Duodenal mucosa (tissue), 2 donors: ENCODE measurements around the gene FRMD4B.

Experiments
- H3K27ac ChIP-seq: one replicate; pipeline ENCODE4 v1.7.0; 2013; ENCODE audit warnings: low read depth, low read length
- H3K27me3 ChIP-seq, 2 donors: one replicate each; pipeline ENCODE4 v1.7.0; 2013; ENCODE audit warnings: low read length in 2 of 2, control low read depth in 1 of 2; ENCODE audit not compliant: insufficient read depth in 2 of 2, control insufficient read depth in 1 of 2
- H3K36me3 ChIP-seq, 2 donors: one replicate each; pipeline ENCODE4 v1.7.0; 2013; ENCODE audit warnings: low read length in 2 of 2, control low read depth in 1 of 2; ENCODE audit not compliant: insufficient read depth in 2 of 2, control insufficient read depth in 1 of 2
- H3K4me1 ChIP-seq, 2 donors: one replicate each; pipeline ENCODE4 v1.7.0; 2013; ENCODE audit warnings: low read length in 2 of 2, control low read depth in 1 of 2; ENCODE audit not compliant: insufficient read depth in 2 of 2, control insufficient read depth in 1 of 2
- H3K4me3 ChIP-seq, 2 donors: one replicate each; pipeline ENCODE4 v1.7.0; 2013; ENCODE audit warnings: low read length in 2 of 2, low read depth in 1 of 2
- H3K9ac ChIP-seq, 2 donors: one replicate each; pipeline ENCODE4 v1.7.0; 2013; ENCODE audit warnings: low read length in 2 of 2, low read depth in 1 of 2
- H3K9me3 ChIP-seq, 2 donors: one replicate each; pipeline ENCODE4 v1.7.0; 2013; ENCODE audit warnings: low read length in 2 of 2, control low read depth in 1 of 2; ENCODE audit not compliant: control insufficient read depth in 1 of 2

FRMD4B gene

DNA sequence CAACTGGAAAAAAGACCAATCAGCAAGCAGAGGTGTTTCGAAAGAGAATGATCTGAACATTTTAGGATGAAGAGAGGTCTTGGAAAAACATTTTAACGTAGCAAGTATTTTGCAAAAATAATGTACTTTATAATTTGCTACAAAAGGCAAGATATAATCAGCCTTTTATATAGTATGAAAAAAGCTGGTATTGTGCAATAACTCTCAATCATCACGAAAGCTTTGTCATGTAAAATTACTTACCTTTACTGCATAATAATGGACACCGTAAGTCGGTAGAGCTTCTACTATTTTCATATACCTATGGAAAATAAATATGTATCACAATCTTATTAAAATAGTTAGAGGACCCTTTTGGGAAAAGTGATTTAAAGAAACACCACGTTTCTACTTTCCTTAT lies 167.8 kb downstream of the FRMD4B start:
- peaks cover 3 to 27% of the 10 kb centered on the region in 2 donors for H3K36me3 ChIP-seq
- no peaks in the 10 kb centered on the region for H3K27me3 ChIP-seq
- no peak overlapping the region for H3K9ac ChIP-seq
- H3K27ac ChIP-seq: no peak overlapping the region
- no peaks in the 10 kb centered on the region for H3K9me3 ChIP-seq
- no peak overlapping the region for H3K4me3 ChIP-seq
- no peaks in the 10 kb centered on the region for H3K4me1 ChIP-seq

DNA sequence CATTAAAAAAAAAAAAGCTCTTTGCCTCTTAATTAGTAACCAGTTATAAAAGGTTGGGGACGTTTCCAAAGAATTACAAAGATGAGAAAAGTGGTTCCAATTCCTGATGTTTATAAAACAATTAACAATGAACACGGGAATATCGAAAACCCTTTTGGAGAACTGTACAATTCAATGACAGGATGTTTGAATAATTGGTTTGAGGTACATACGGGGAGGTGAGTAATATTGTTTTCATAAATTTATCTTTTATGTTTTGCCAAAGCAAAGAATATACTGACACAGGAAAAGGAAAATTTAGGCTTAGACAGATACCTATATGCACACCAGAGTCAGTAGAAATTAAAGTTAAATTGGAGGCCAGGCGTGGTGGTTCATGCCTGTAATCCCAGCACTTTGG lies 168.9 kb downstream of the FRMD4B start:
- peaks cover 3 to 7% of the 10 kb centered on the region in 2 donors for H3K4me1 ChIP-seq
- peaks cover 3 to 27% of the 10 kb centered on the region in 2 donors for H3K36me3 ChIP-seq
- no peak overlapping the region for H3K9ac ChIP-seq
- H3K27ac ChIP-seq: no peak overlapping the region
- H3K27me3 ChIP-seq: no peaks in the 10 kb centered on the region
- no peak overlapping the region for H3K4me3 ChIP-seq
- no peaks in the 10 kb centered on the region for H3K9me3 ChIP-seq

DNA sequence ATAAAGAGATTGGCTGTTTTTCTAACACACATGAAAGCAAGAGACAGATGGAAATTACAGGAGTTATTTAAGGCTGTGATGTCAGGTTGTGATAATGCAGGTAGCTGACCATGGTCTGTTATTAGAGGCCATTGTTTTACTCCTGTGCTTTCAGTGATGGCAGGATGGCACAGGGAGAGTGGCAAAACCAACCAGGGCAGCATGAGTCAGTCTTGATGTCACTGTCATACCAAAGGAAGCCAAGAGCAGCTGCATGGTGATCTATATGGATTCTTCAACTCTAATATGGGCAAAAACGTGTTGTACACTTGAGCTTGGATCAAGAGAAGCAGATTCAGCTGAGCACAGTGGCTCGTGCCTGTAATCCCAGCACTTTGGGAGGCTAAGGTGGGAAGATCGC lies 171.6 kb downstream of the FRMD4B start:
- no peaks in the 10 kb centered on the region for H3K9me3 ChIP-seq
- no peak overlapping the region for H3K27ac ChIP-seq
- no peaks in the 10 kb centered on the region for H3K27me3 ChIP-seq
- peaks cover 0 to 11% of the 10 kb centered on the region in 2 donors for H3K36me3 ChIP-seq
- peaks cover 3 to 13% of the 10 kb centered on the region in 2 donors for H3K4me1 ChIP-seq
- H3K9ac ChIP-seq: no peak overlapping the region
- H3K4me3 ChIP-seq: no peak overlapping the region

DNA sequence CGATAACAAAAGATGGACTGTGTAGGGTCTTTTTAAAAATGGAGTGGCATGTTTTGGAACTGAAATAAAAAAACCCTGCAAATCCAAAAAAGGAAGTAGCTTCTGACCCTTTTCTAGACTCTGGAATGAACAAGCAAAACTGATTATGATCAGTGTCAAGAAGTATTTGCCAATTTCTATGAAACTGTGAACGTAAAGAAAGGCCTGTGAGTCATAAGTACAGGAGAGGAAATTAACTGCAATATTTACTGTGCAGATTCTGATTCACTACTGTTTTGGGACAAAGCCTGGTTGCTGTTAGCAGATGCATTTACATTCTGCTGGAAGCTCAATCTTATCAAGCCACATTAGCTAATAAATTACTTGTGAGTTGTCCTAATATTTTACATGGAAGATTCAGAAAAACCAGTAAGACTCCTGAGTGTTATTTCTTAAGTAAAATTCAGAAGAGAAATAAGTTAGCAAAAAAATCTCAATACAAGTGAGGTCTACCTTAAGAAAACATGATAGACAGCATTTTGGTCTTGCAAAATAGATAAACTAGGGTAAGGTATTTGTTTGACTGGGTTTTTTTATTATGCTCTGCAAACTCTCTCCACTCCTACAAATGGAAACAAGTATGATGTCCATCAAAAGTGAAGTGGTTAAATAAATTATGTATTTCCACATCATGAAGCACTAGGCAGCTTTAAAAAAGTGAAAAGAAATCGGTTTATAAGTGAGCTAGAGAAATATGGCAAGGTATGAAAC lies 173.3 kb downstream of the FRMD4B start:
- H3K36me3 ChIP-seq: peaks cover 0 to 11% of the 10 kb centered on the region in 2 donors
- H3K4me3 ChIP-seq: no peak overlapping the region
- H3K27me3 ChIP-seq: no peaks in the 10 kb centered on the region
- no peaks in the 10 kb centered on the region for H3K9me3 ChIP-seq
- H3K9ac ChIP-seq: no peak overlapping the region
- peaks cover 3 to 13% of the 10 kb centered on the region in 2 donors for H3K4me1 ChIP-seq
- no peak overlapping the region for H3K27ac ChIP-seq

DNA sequence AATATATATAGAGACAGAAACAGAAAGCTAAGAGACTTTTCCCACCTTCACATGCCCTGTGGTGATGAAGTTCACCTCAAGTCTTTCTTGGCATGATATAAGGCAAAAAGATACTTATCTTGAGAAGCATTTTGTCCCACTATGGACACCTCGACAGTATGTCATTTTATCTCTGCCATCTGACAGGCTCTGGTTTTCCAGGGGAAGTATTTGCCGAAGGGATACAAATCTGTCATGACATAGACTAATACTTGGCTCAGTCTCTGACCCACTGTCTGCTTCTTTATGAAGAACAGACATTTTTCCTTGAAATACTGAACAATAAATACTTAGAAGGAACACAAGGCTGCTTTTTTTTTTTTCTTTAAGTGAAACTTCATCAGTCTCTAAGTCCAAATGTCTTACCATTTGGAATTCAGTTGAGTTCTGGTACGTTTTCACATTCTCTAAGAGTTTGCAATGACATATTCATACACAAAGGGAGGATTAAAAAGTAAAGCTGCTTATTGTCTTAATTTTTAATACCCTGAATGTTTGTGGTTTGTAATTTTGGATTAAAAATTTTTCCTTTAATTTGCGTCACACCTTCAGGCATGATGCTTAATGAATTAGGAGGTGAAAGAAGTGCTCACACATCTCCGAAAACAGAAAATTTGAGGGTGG lies 175.7 kb downstream of the FRMD4B start:
- Histone ChIP-seq H3K27me3 (no peaks in the 10 kb centered on the region), H3K4me3 (no peak overlapping the region), H3K9ac (no peak overlapping the region), H3K36me3 (peaks cover 0 to 6% of the 10 kb centered on the region in 2 donors), H3K4me1 (peaks cover 3 to 13% of the 10 kb centered on the region in 2 donors), H3K9me3 (no peaks in the 10 kb centered on the region), H3K27ac (no peak overlapping the region)

DNA sequence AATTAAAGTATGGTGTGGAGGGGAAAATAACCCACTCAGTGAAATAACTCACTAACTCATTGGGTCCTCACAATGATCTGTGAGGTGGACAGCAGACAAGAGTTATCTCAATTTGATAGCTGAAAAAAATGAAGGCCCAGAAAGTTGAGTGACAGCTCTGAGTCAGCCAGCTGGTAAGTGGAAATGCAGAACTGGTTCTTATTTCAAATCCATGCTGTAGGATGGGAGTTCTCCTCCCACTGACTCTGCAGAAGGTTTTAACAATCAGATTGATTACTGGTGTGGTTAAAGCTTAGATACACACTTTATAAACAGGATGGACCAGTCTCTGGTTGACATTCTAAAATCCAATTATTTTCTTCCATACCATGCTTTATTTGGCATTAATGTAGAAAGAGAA lies 176.5 kb downstream of the FRMD4B start:
- Histone ChIP-seq H3K4me1 (peaks cover 3 to 13% of the 10 kb centered on the region in 2 donors), H3K9me3 (no peaks in the 10 kb centered on the region), H3K4me3 (no peak overlapping the region), H3K36me3 (peaks cover 0 to 4% of the 10 kb centered on the region in 2 donors), H3K9ac (no peak overlapping the region), H3K27me3 (no peaks in the 10 kb centered on the region), H3K27ac (no peak overlapping the region)

DNA sequence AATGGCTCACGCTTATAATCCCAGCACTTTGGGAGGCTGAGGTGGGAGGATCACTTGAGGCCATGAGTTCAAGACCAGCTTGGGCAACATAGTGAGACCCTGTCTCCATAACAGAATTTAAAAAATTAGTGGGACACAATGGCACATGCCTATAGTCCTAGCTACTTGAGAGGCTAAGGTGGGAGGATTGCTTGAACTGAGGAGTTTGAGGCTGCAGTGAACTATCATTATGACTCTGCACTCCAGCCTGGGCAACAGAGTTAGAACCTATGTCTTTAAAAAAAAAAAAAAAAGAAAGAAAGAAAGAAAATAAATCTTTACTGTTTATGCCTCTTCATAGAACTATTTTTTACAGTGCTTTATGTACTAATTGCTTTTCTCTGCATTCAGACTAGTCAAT lies 178.9 kb downstream of the FRMD4B start:
- Histone ChIP-seq H3K36me3 (no peaks in the 10 kb centered on the region), H3K27ac (no peak overlapping the region), H3K27me3 (no peaks in the 10 kb centered on the region), H3K4me1 (peaks cover 0 to 6% of the 10 kb centered on the region in 2 donors), H3K4me3 (no peak overlapping the region), H3K9ac (no peak overlapping the region), H3K9me3 (no peaks in the 10 kb centered on the region)

DNA sequence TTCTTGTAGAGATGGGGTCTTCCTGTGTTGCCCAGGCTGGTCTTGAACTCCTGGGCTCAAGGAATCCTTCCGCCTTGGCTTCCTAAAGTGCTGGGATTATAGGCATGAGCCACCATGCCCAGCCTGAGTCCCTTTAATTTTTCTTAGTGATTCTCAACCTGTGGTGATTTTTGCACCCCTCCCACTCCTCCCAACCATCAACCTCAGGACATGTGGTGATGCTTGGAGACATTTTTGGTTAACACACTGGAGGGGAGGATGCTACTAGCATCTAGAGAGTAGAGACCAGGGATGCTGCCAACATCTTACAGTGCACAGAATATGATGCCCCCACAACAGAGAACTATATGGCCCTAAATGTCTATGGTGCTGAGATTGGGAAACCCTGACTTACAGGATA lies 180.5 kb downstream of the FRMD4B start:
- H3K27ac ChIP-seq: no peak overlapping the region
- no peak overlapping the region for H3K4me3 ChIP-seq

DNA sequence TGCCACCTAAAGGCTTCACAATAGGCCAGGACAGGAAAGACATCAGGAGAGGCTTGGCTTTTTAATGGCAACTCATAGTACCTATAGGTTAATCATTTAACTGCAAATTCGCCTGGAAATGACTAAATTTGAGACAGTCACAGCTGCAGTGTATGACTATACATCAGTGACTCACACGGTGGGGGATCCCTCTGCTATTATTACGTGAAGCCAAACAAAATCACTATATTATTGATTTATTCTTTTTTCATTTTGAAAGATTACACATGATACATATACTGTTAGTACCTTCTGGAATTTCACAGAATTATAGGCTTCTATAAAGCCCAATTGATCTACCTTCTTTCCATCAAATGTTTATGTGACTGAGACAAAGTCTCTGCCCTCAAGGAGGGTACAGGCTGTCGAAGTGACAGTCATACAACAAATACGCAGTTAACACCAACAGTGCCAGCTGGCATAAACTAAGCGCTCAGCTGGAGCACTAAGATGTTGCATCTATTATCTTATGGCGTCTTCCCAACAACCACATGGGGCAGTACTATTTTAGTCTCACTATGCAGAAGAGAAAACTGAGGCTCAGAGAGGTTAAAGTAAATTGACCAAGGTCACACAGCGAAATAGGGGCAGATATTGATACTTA lies 181.5 kb downstream of the FRMD4B start:
- Histone ChIP-seq H3K4me3 (no peak overlapping the region), H3K9ac (no peak overlapping the region), H3K27ac (no peak overlapping the region), H3K27me3 (no peaks in the 10 kb centered on the region), H3K9me3 (no peaks in the 10 kb centered on the region), H3K4me1 (peaks cover 7 to 8% of the 10 kb centered on the region in 2 donors), H3K36me3 (no peaks in the 10 kb centered on the region)

More for the DNA sequence above, 180.5 kb downstream of the FRMD4B start:
- Histone ChIP-seq H3K9me3 (no peaks in the 10 kb centered on the region), H3K4me1 (peaks cover 7% of the 10 kb centered on the region in 2 donors), H3K9ac (no peak overlapping the region), H3K27me3 (no peaks in the 10 kb centered on the region), H3K36me3 (no peaks in the 10 kb centered on the region)

DNA sequence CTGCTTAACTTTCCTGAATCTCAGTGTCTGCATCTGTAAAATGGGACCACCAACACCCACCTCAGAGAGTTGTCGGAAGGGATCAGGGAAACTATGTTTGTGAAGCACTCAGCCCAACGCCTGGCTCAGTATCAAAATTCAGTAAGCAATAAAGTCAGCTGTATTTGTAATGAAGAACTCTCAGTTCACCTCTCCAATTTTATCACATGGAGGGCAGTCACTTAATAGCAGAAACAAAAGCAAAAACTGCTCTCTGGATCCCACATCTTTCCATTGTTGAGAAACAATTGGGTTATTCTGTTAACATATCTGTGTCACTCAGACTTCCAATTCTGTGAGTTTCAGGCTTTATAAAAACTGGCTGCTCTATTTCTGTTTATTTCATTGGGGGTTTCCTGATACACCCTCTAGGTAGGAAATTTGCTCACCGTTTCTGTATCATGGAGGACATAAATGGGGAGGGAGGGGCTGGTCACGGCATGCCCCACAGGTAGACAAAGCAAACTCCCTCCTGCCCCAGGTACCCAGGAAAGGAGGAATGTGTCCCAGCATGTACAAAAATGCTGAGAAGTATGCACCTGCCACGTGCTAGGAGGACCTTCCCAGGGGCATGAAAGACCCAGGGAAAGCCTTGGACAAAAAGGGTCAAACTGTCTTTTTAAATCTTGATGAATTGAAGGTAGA lies 182.1 kb downstream of the FRMD4B start:
- no peak overlapping the region for H3K9ac ChIP-seq
- no peak overlapping the region for H3K27ac ChIP-seq
- H3K4me3 ChIP-seq: no peak overlapping the region

More for the DNA sequence above, 182.1 kb downstream of the FRMD4B start:
- H3K27me3 ChIP-seq: no peaks in the 10 kb centered on the region
- H3K4me1 ChIP-seq: peaks cover 7 to 8% of the 10 kb centered on the region in 2 donors
- no peaks in the 10 kb centered on the region for H3K9me3 ChIP-seq
- no peaks in the 10 kb centered on the region for H3K36me3 ChIP-seq
